ENCODE results near the gene SLC15A3.

SLC15A3 gene

GRCh38 chr11:60923326-60923725, 28.6 kb downstream of the SLC15A3 start:
- no peak overlapping the region for H3K27ac ChIP-seq (ENCODE audit: low read depth, low read length)
- no peak overlapping the region for H2AK5ac ChIP-seq (ENCODE audit: low read length)
- no peaks in the 10 kb centered on the region for H3K79me2 ChIP-seq (ENCODE audit: control insufficient read depth, insufficient read depth, low read length)
- no peak overlapping the region for H3K4me3 ChIP-seq (ENCODE audit: low read length)
- no peak overlapping the region for H2BK120ac ChIP-seq (ENCODE audit: low read depth, low read length)
- DNase-seq, result no peak
- peaks cover 3% of the 10 kb centered on the region for H3K36me3 ChIP-seq (ENCODE audit: control insufficient read depth, insufficient read depth, low read length)
- H3K18ac ChIP-seq (ENCODE audit: low read length), result no peak overlapping the region
- no peak overlapping the region for H3K4ac ChIP-seq (ENCODE audit: low read depth, low read length)
- H3K4me2 ChIP-seq (ENCODE audit: low read length), result no peak overlapping the region
- WGBS (ENCODE audit: extremely low coverage, insufficient coverage, low lambda C conversion rate), result no CpG with 5 or more reads among the region's 5 CpGs
- no peak overlapping the region for H3K56ac ChIP-seq (ENCODE audit: low read length)
- H3K4me1 ChIP-seq (ENCODE audit: control insufficient read depth, low read depth, low read length), result peaks cover 7% of the 10 kb centered on the region
- H4K5ac ChIP-seq (ENCODE audit: low read length), result no peak overlapping the region
- H3K9ac ChIP-seq (ENCODE audit: low read length), result no peak overlapping the region
- H3K27me3 ChIP-seq (ENCODE audit: insufficient read depth, low read length, poor library complexity), result no peaks in the 10 kb centered on the region
- no peak overlapping the region for H3K23ac ChIP-seq (ENCODE audit: low read length)
- H2BK5ac ChIP-seq (ENCODE audit: low read length), result no peak overlapping the region
- no peak overlapping the region for H4K8ac ChIP-seq (ENCODE audit: low read depth, low read length)
- no peak overlapping the region for H2BK15ac ChIP-seq (replicated peaks; ENCODE audit: low read depth)
- H3K79me1 ChIP-seq (ENCODE audit: low read length), result peaks cover 8% of the 10 kb centered on the region

GRCh38 chr11:60922906-60923305, 29.1 kb downstream of the SLC15A3 start:
- Histone ChIP-seq H3K4me3 (ENCODE audit: low read length) (no peak overlapping the region), H3K79me2 (ENCODE audit: control insufficient read depth, insufficient read depth, low read length) (no peaks in the 10 kb centered on the region), H3K36me3 (ENCODE audit: control insufficient read depth, insufficient read depth, low read length) (peaks cover 3% of the 10 kb centered on the region), H3K4ac (ENCODE audit: low read depth, low read length) (no peak overlapping the region), H2AK5ac (ENCODE audit: low read length) (no peak overlapping the region), H3K27me3 (ENCODE audit: insufficient read depth, low read length, poor library complexity) (no peaks in the 10 kb centered on the region), H3K18ac (ENCODE audit: low read length) (no peak overlapping the region), H2BK120ac (ENCODE audit: low read depth, low read length) (no peak overlapping the region), H3K4me2 (ENCODE audit: low read length) (no peak overlapping the region), H3K56ac (ENCODE audit: low read length) (no peak overlapping the region), H3K4me1 (ENCODE audit: control insufficient read depth, low read depth, low read length) (peaks cover 10% of the 10 kb centered on the region), H4K8ac (ENCODE audit: low read depth, low read length) (no peak overlapping the region), H2BK15ac (replicated peaks; ENCODE audit: low read depth) (no peak overlapping the region), H3K27ac (ENCODE audit: low read depth, low read length) (no peak overlapping the region), H3K9ac (ENCODE audit: low read length) (no peak overlapping the region), H2BK5ac (ENCODE audit: low read length) (no peak overlapping the region), H4K5ac (ENCODE audit: low read length) (no peak overlapping the region), H3K23ac (ENCODE audit: low read length) (no peak overlapping the region), H3K79me1 (ENCODE audit: low read length) (peaks cover 8% of the 10 kb centered on the region)
- WGBS (ENCODE audit: extremely low coverage, insufficient coverage, low lambda C conversion rate), result no CpG with 5 or more reads among the region's 6 CpGs
- DNase-seq, result no peak

DNA sequence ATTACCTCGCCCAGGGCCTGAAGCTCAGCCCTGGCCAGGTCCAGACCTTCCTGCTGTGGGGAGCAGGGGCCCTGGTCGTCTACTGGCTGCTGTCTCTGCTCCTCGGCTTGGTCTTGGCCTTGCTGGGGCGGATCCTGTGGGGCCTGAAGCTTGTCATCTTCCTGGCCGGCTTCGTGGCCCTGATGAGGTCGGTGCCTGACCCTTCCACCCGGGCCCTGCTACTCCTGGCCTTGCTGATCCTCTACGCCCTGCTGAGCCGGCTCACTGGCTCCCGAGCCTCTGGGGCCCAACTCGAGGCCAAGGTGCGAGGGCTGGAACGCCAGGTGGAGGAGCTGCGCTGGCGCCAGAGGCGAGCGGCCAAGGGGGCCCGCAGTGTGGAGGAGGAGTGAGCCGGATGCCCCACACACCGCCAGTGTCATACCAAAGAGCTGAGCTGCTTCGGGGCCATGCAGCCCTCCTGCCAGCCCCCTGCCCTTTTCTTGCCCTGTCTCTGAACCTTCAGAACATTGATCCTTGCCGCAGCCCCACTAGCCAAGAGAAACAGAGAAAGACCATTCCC, 30.1 kb downstream of the SLC15A3 start:
- H2BK120ac ChIP-seq (ENCODE audit: low read depth, low read length), result no peak overlapping the region
- peaks cover 3% of the 10 kb centered on the region for H3K36me3 ChIP-seq (ENCODE audit: control insufficient read depth, insufficient read depth, low read length)
- H3K79me1 ChIP-seq (ENCODE audit: low read length), result peaks cover 11% of the 10 kb centered on the region
- H3K27ac ChIP-seq (ENCODE audit: low read depth, low read length), result no peak overlapping the region
- no peak overlapping the region for H2BK5ac ChIP-seq (ENCODE audit: low read length)
- no peak overlapping the region for H4K8ac ChIP-seq (ENCODE audit: low read depth, low read length)
- no peak overlapping the region for H3K23ac ChIP-seq (ENCODE audit: low read length)
- no peak overlapping the region for H3K56ac ChIP-seq (ENCODE audit: low read length)
- H3K27me3 ChIP-seq (ENCODE audit: insufficient read depth, low read length, poor library complexity), result no peaks in the 10 kb centered on the region
- no peak overlapping the region for H2AK5ac ChIP-seq (ENCODE audit: low read length)
- H3K79me2 ChIP-seq (ENCODE audit: control insufficient read depth, insufficient read depth, low read length), result peaks cover 3% of the 10 kb centered on the region
- H4K5ac ChIP-seq (ENCODE audit: low read length), result no peak overlapping the region
- H3K4me1 ChIP-seq (ENCODE audit: control insufficient read depth, low read depth, low read length), result peaks cover 11% of the 10 kb centered on the region
- no peak overlapping the region for H3K18ac ChIP-seq (ENCODE audit: low read length)
- no peak for DNase-seq
- WGBS (ENCODE audit: extremely low coverage, insufficient coverage, low lambda C conversion rate), result no CpG with 5 or more reads among the region's 23 CpGs
- H3K4ac ChIP-seq (ENCODE audit: low read depth, low read length), result no peak overlapping the region
- H3K9ac ChIP-seq (ENCODE audit: low read length), result no peak overlapping the region
- H2BK15ac ChIP-seq (replicated peaks; ENCODE audit: low read depth), result no peak overlapping the region
- no peak overlapping the region for H3K4me2 ChIP-seq (ENCODE audit: low read length)
- H3K4me3 ChIP-seq (ENCODE audit: low read length), result no peak overlapping the region

DNA sequence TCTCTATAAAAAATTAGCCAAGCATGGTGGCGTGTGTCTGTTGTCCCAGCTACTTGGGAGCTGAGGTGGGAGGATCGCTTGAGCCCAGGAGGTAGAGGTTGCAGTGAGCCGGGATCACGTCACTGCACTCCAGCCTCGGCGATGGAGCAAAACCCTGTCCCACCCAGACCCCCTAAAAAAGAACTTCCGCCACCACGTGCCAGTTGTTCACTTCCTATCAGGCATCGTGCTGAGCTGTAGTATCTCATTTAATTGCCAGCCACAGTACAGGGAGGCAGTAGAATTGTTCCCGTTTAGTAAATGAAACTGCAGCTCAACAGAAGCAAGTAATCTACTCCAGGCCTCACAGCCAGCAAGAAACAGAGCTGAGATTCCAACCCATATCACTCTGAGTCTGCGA, 30.7 kb downstream of the SLC15A3 start:
- no peak overlapping the region for H3K9ac ChIP-seq (ENCODE audit: low read length)
- WGBS (ENCODE audit: extremely low coverage, insufficient coverage, low lambda C conversion rate), result no CpG with 5 or more reads among the region's 11 CpGs
- H3K79me2 ChIP-seq (ENCODE audit: control insufficient read depth, insufficient read depth, low read length), result peaks cover 9% of the 10 kb centered on the region
- H4K5ac ChIP-seq (ENCODE audit: low read length), result no peak overlapping the region
- peaks cover 3% of the 10 kb centered on the region for H3K36me3 ChIP-seq (ENCODE audit: control insufficient read depth, insufficient read depth, low read length)
- peaks cover 14% of the 10 kb centered on the region for H3K79me1 ChIP-seq (ENCODE audit: low read length)
- H2BK5ac ChIP-seq (ENCODE audit: low read length), result no peak overlapping the region
- no peak overlapping the region for H3K27ac ChIP-seq (ENCODE audit: low read depth, low read length)
- no peak overlapping the region for H3K4me2 ChIP-seq (ENCODE audit: low read length)
- peaks cover 14% of the 10 kb centered on the region for H3K4me1 ChIP-seq (ENCODE audit: control insufficient read depth, low read depth, low read length)
- H4K8ac ChIP-seq (ENCODE audit: low read depth, low read length), result no peak overlapping the region
- no peak overlapping the region for H2BK15ac ChIP-seq (replicated peaks; ENCODE audit: low read depth)
- H3K18ac ChIP-seq (ENCODE audit: low read length), result no peak overlapping the region
- DNase-seq, result no peak
- H2AK5ac ChIP-seq (ENCODE audit: low read length), result no peak overlapping the region
- H3K4me3 ChIP-seq (ENCODE audit: low read length), result no peak overlapping the region
- H2BK120ac ChIP-seq (ENCODE audit: low read depth, low read length), result no peak overlapping the region
- no peak overlapping the region for H3K56ac ChIP-seq (ENCODE audit: low read length)
- no peak overlapping the region for H3K4ac ChIP-seq (ENCODE audit: low read depth, low read length)
- H3K23ac ChIP-seq (ENCODE audit: low read length), result no peak overlapping the region
- no peaks in the 10 kb centered on the region for H3K27me3 ChIP-seq (ENCODE audit: insufficient read depth, low read length, poor library complexity)

DNA sequence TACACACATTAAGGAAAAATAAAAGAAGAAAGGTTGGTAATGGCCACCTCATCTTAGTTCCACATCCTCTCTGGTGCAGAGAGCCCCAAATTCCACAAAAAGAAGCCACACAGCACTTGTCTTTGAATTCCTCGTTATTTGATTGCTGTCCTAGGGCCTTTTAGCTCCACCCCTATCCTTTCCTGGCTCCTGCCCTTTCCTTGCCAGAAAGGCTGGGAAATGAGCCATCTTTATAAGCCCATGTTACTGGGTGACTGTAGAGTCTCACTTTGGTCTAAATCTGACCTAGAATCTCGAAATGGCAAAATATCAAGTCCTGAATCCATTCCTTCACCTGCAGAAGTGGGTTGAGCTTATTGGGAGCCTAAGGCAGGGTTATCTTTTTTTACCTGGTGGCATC, 32.0 kb downstream of the SLC15A3 start:
- H2BK120ac ChIP-seq (ENCODE audit: low read depth, low read length), result no peak overlapping the region
- no peak overlapping the region for H3K23ac ChIP-seq (ENCODE audit: low read length)
- WGBS (ENCODE audit: extremely low coverage, insufficient coverage, low lambda C conversion rate), result no CpG with 5 or more reads among the region's 2 CpGs
- no peak overlapping the region for H3K18ac ChIP-seq (ENCODE audit: low read length)
- H3K4me2 ChIP-seq (ENCODE audit: low read length), result no peak overlapping the region
- H2BK15ac ChIP-seq (replicated peaks; ENCODE audit: low read depth), result no peak overlapping the region
- H3K27ac ChIP-seq (ENCODE audit: low read depth, low read length), result no peak overlapping the region
- no peak overlapping the region for H2AK5ac ChIP-seq (ENCODE audit: low read length)
- no peak overlapping the region for H3K4me3 ChIP-seq (ENCODE audit: low read length)
- H3K79me2 ChIP-seq (ENCODE audit: control insufficient read depth, insufficient read depth, low read length), result peaks cover 9% of the 10 kb centered on the region
- no peak overlapping the region for H3K9ac ChIP-seq (ENCODE audit: low read length)
- H4K5ac ChIP-seq (ENCODE audit: low read length), result no peak overlapping the region
- peaks cover 17% of the 10 kb centered on the region for H3K4me1 ChIP-seq (ENCODE audit: control insufficient read depth, low read depth, low read length)
- H3K79me1 ChIP-seq (ENCODE audit: low read length), result peaks cover 10% of the 10 kb centered on the region
- no peak overlapping the region for H3K56ac ChIP-seq (ENCODE audit: low read length)
- no peak overlapping the region for H3K4ac ChIP-seq (ENCODE audit: low read depth, low read length)
- H2BK5ac ChIP-seq (ENCODE audit: low read length), result no peak overlapping the region
- peaks cover 3% of the 10 kb centered on the region for H3K36me3 ChIP-seq (ENCODE audit: control insufficient read depth, insufficient read depth, low read length)
- no peak for DNase-seq
- no peak overlapping the region for H4K8ac ChIP-seq (ENCODE audit: low read depth, low read length)
- no peaks in the 10 kb centered on the region for H3K27me3 ChIP-seq (ENCODE audit: insufficient read depth, low read length, poor library complexity)

DNA sequence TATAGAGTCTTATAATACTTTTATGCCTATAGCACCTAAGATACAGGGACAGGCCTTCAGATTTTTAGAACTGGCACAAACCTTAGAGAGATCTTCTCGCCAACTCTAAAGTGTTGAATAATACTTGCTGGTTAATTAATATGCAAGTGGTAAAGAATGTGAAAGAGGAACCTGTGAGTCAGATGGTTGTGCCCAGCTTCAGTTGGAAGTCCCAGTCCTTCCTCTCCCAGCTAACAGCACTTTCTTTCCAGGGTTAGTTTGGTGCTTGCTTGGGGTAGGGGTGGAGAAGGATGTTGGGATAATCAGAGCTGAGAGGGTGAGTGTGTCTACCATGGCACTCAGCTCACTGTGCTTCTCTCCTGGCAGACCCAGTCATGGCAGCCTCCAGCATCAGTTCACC, 32.7 kb downstream of the SLC15A3 start:
- Histone ChIP-seq H3K4ac (ENCODE audit: low read depth, low read length) (no peak overlapping the region), H2AK5ac (ENCODE audit: low read length) (no peak overlapping the region), H2BK120ac (ENCODE audit: low read depth, low read length) (no peak overlapping the region), H4K5ac (ENCODE audit: low read length) (no peak overlapping the region), H3K79me1 (ENCODE audit: low read length) (peaks cover 10% of the 10 kb centered on the region), H3K79me2 (ENCODE audit: control insufficient read depth, insufficient read depth, low read length) (peaks cover 9% of the 10 kb centered on the region), H2BK15ac (replicated peaks; ENCODE audit: low read depth) (no peak overlapping the region), H3K4me3 (ENCODE audit: low read length) (no peak overlapping the region), H3K36me3 (ENCODE audit: control insufficient read depth, insufficient read depth, low read length) (peaks cover 3% of the 10 kb centered on the region), H3K18ac (ENCODE audit: low read length) (no peak overlapping the region), H3K27ac (ENCODE audit: low read depth, low read length) (no peak overlapping the region), H2BK5ac (ENCODE audit: low read length) (no peak overlapping the region), H3K4me2 (ENCODE audit: low read length) (no peak overlapping the region), H3K9ac (ENCODE audit: low read length) (no peak overlapping the region), H3K27me3 (ENCODE audit: insufficient read depth, low read length, poor library complexity) (no peaks in the 10 kb centered on the region), H3K56ac (ENCODE audit: low read length) (no peak overlapping the region), H3K23ac (ENCODE audit: low read length) (no peak overlapping the region), H3K4me1 (ENCODE audit: control insufficient read depth, low read depth, low read length) (peaks cover 17% of the 10 kb centered on the region), H4K8ac (ENCODE audit: low read depth, low read length) (no peak overlapping the region)
- no CpG with 5 or more reads among the region's 1 CpG for WGBS (ENCODE audit: extremely low coverage, insufficient coverage, low lambda C conversion rate)
- DNase-seq, result no peak

Data from mesendoderm (in vitro differentiated cells).